Caco-2 (cell line): Measurements from ENCODE around the gene ZIC4. TPM values are rescaled to one million over a fixed set of nuclear protein-coding genes. Genes with fewer than 3 reads are reported as not detected.

Source experiments
- BruUV-seq: library from RNA; stranded (reverse); fragments of 400-500 nt; replicated peaks from 2 replicates; lab custom pipeline; 2021; lab: Mats Ljungman, UMichigan
- CTCF ChIA-PET: fragments of 300-600 bp; sonication (Branson Sonifier 250); formaldehyde crosslinking; loops from one replicate; lab custom pipeline; 2022; ENCODE audit warnings: antibody characterized with exemption; lab: Charles Lee
- POLR2A ChIA-PET: fragments of 300-600 bp; sonication (Branson Sonifier 250); formaldehyde crosslinking; loops from one replicate; lab custom pipeline; 2022; ENCODE audit warnings: antibody characterized with exemption; lab: Charles Lee
- DNase-seq, 2 experiments: peaks; one replicate each; pipeline versions ENCODE4 v3.0.0 to v3.0.0-alpha.2; 2020 to 2022
- H3K27me3 ChIP-seq: replicated peaks from 2 replicates; pipeline ENCODE4 v1.6.0; 2011; ENCODE audit warnings: low read length; ENCODE audit not compliant: control insufficient read depth, insufficient read depth
- H3K36me3 ChIP-seq: 2 replicates; pipeline ENCODE4 v1.5.1; 2011; ENCODE audit warnings: low read length; ENCODE audit not compliant: control insufficient read depth, insufficient read depth
- H3K4me1 ChIP-seq: fragments of 250-450 bp; sonication (Bioruptor Pico); 2 replicates; pipeline ENCODE4 v1.5.1; 2020; ENCODE audit warnings: mild to moderate bottlenecking
- H3K4me3 ChIP-seq: 2 replicates; pipeline ENCODE4 v1.5.1; 2011; ENCODE audit warnings: low read depth, mild to moderate bottlenecking, control low read depth, low read length
- H3K9me3 ChIP-seq: fragments of 250-450 bp; sonication (Bioruptor Pico); 2 replicates; pipeline ENCODE4 v1.5.1; 2020; ENCODE audit warnings: mild to moderate bottlenecking, moderate library complexity
- H3K27ac Mint-ChIP-seq: one replicate; pipeline ENCODE4 v1.8.0; 2022; ENCODE audit warnings: mixed read lengths; ENCODE audit not compliant: unreplicated experiment
- H3K27me3 Mint-ChIP-seq: one replicate; pipeline ENCODE4 v1.8.0; 2022; ENCODE audit warnings: mixed read lengths; ENCODE audit not compliant: insufficient read depth, unreplicated experiment
- H3K36me3 Mint-ChIP-seq: one replicate; pipeline ENCODE4 v1.8.0; 2022; ENCODE audit warnings: mild to moderate bottlenecking, mixed read lengths; ENCODE audit not compliant: insufficient read depth, unreplicated experiment
- H3K4me1 Mint-ChIP-seq: one replicate; pipeline ENCODE4 v1.8.0; 2022; ENCODE audit warnings: low read depth, mixed read lengths; ENCODE audit not compliant: unreplicated experiment
- H3K4me3 Mint-ChIP-seq: one replicate; pipeline ENCODE4 v1.8.0; 2022; ENCODE audit warnings: mild to moderate bottlenecking, moderate library complexity, mixed read lengths; ENCODE audit not compliant: unreplicated experiment
- H3K9me3 Mint-ChIP-seq: one replicate; pipeline ENCODE4 v1.8.0; 2022; ENCODE audit warnings: mixed read lengths; ENCODE audit not compliant: unreplicated experiment
- CTCF ChIP-seq, 2 experiments: fragments of 200-600 bp in 1 of 2; IDR thresholded peaks; 1 replicate in 1 of 2; 2 replicates in 1 of 2; pipeline versions ENCODE4 v1.5.1 to v1.8.0; 2011 to 2022; ENCODE audit warnings: antibody characterized with exemption in 1 of 2, control low read depth in 1 of 2, inconsistent platforms in 1 of 2, low read depth in 1 of 2, low read length in 1 of 2, mild to moderate bottlenecking in 1 of 2, moderate library complexity in 1 of 2; ENCODE audit not compliant: insufficient read depth in 1 of 2, severe bottlenecking in 1 of 2, unreplicated experiment in 1 of 2
- intact Hi-C: fragments of 100-400 bp; cut with micrococcal nuclease; formaldehyde crosslinking; loops from one replicate; pipeline ENCODE4 v1.10.0; 2022; ENCODE audit not compliant: unreplicated experiment
- total RNA-seq: library from RNA; stranded (reverse); gene quantifications from 2 replicates; pipeline ENCODE4 v1.2.3, GENCODE V29; 2022

Gene ZIC4
- total RNA-seq, 1 experiment from 2014 or later = not detected

- intact Hi-C loops = no loop called here
- Histone ChIP-seq H3K36me3 (no peaks in the 10 kb centered on the region), H3K9me3 (no peaks in the 10 kb centered on the region), H3K4me1 (no peaks in the 10 kb centered on the region), H3K27me3 (no peaks in the 10 kb centered on the region), H3K4me3 (no peak overlapping the region)
- H3K36me3 Mint-ChIP-seq = no peaks in the 10 kb centered on the region
- no peak overlapping the region for H3K27ac Mint-ChIP-seq
- DNase-seq = no peak
- no TSS peak for BruUV-seq
- no peaks in the 10 kb centered on the region for H3K4me1 Mint-ChIP-seq
- no peaks in the 10 kb centered on the region for H3K27me3 Mint-ChIP-seq
- H3K9me3 Mint-ChIP-seq = no peaks in the 10 kb centered on the region
- no peak for TF ChIP-seq CTCF (IDR thresholded peaks at IDR 0.05; ENCODE audit: insufficient read depth in 1 of 2, low read depth in 1 of 2, low read length in 1 of 2, severe bottlenecking in 1 of 2, unreplicated experiment in 1 of 2)
- ChIA-PET CTCF (no interaction called here), POLR2A (no interaction called here)
- no peak overlapping the region for H3K4me3 Mint-ChIP-seq
Observed at GRCh38 chr3:147387885-147388699, 18.3 kb downstream of the ZIC4 start.

DNA sequence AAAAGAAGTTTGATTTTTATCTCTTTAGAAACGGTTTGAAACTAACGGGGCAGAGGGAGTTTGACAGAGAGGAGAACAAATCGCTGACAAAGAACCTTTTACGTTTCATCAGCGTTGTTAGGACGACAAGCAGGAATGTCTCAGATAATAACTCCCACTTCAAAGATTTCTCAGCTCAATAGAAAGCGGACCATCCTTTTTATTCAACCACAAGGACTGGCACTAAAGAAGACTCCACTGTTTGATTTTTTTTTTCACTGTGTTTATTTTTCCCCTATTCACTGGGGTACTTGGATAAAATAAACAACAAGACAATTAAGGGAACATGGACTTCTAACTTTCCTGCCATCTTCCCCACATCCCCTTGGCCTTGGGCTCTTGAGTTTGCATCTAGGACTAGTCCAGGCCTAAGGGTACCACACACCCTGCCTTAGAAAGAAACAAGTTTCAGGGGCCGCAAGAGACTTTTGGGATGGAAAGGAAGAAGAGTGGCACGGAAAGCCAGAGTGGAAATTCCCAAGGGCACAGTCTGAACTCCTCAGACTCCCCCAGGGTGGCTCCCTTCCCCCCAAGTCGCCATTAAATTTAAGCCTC is 19.0 kb downstream of the ZIC4 start:
- H3K4me3 ChIP-seq = no peak overlapping the region
- no peak overlapping the region for H3K27ac Mint-ChIP-seq
- no peaks in the 10 kb centered on the region for H3K9me3 Mint-ChIP-seq
- H3K36me3 ChIP-seq = no peaks in the 10 kb centered on the region
- H3K36me3 Mint-ChIP-seq = no peaks in the 10 kb centered on the region
- H3K9me3 ChIP-seq = no peaks in the 10 kb centered on the region
- H3K27me3 ChIP-seq = no peaks in the 10 kb centered on the region
- no peak overlapping the region for H3K4me3 Mint-ChIP-seq
- POLR2A ChIA-PET = no interaction called here
- CTCF ChIA-PET = no interaction called here
- BruUV-seq = no TSS peak
- H3K27me3 Mint-ChIP-seq = no peaks in the 10 kb centered on the region
- no peak for DNase-seq
- TF ChIP-seq CTCF (IDR thresholded peaks at IDR 0.05; ENCODE audit: insufficient read depth in 1 of 2, low read depth in 1 of 2, low read length in 1 of 2, severe bottlenecking in 1 of 2, unreplicated experiment in 1 of 2) = no peak
- H3K4me1 ChIP-seq = no peaks in the 10 kb centered on the region
- H3K4me1 Mint-ChIP-seq = no peaks in the 10 kb centered on the region
- intact Hi-C loops = no loop called here

DNA sequence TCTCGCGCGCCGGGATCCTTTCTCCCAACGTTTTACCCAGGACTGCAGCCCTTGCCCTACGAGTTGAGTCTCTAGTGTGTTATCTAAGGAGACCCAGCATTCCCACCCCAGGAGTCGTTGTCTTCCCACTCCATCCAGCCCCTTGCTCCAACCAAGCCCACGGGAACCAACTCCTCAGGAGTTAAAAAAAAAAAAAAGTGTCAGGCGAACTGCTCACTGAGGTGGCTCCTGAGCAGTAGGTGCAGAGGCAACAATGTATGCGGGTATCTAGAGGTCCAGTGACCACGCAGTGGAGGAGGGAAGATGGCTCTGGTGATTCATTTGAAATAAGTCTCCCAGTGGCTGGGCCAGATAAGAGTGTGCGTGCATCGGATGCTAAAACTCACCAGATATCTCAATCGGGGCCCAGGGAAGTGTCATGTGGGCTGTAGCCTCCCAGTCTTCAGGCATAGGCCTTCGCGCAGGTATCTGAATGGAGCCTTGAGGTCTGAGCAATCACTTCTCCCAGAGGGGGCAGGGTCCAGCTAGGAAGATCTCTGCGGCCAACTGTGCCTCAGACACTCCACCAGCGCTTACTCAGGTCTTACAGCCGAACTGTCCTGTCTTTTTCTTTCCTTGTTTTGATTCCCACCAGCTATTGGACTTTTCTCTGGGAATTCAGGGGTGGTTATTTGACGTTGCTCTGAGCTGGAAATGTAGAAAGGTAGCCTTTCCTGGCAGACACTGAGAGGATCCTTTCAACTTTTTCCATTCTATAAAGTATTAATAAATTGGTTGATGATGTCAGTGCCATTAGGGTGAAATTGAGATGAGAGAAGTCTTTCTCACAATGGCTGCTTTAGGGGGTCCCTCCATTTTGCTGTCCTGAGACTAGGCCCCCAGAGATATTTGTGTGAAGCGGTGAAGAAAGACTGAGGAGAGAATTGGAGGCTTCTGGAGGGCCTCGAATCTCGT is 21.0 kb downstream of the ZIC4 start:
- H3K9me3 Mint-ChIP-seq = no peaks in the 10 kb centered on the region

More for the DNA sequence above, 21.0 kb downstream of the ZIC4 start:
- intact Hi-C loops = no loop called here
- Mint-ChIP-seq H3K4me1 (no peaks in the 10 kb centered on the region), H3K27me3 (no peaks in the 10 kb centered on the region), H3K36me3 (no peaks in the 10 kb centered on the region), H3K27ac (no peak overlapping the region), H3K4me3 (no peak overlapping the region)
- TF ChIP-seq CTCF (IDR thresholded peaks at IDR 0.05; ENCODE audit: insufficient read depth in 1 of 2, low read depth in 1 of 2, low read length in 1 of 2, severe bottlenecking in 1 of 2, unreplicated experiment in 1 of 2) = no peak
- BruUV-seq = no TSS peak
- ChIA-PET CTCF (no interaction called here), POLR2A (no interaction called here)
- no peaks in the 10 kb centered on the region for H3K36me3 ChIP-seq
- DNase-seq = no peak
- no peaks in the 10 kb centered on the region for H3K27me3 ChIP-seq
- H3K9me3 ChIP-seq = no peaks in the 10 kb centered on the region
- no peak overlapping the region for H3K4me3 ChIP-seq
- H3K4me1 ChIP-seq = no peaks in the 10 kb centered on the region
